ELR (cell line): ENCODE results near the gene MYB.
"Not testable (repeated sequence)": the region's sequence is repeated elsewhere in the genome, so short reads cannot be mapped to it uniquely, and the experiment has no call there.

Source experiments
- DNase-seq: peaks from one replicate; pipeline ENCODE4 v3.0.0-alpha.2; 2015; ENCODE audit warnings: low read depth

MYB gene

GRCh38 chr6:135180542-135181332 lies at the start of gene MYB:
MYB (plus strand) TSS chr6:135181308; CDS start chr6:135181514, 206 bp downstream.
- DNase-seq: peak; percentile 78

- DNase-seq: no peak
These were observed 48.3 kb upstream of the MYB start for GRCh38 chr6:135132776-135133175.

- no peak for DNase-seq
These were observed 45.3 kb upstream of the MYB start for GRCh38 chr6:135135835-135136234.

GRCh38 chr6:135137826-135138225 lies 43.3 kb upstream of the MYB start:
- DNase-seq: no peak

- DNase-seq: no peak
These were observed 39.9 kb upstream of the MYB start for GRCh38 chr6:135141182-135141581.

- no peak for DNase-seq
These were observed 39.4 kb upstream of the MYB start for GRCh38 chr6:135141728-135142127.

- DNase-seq: not testable (repeated sequence)
These were observed 38.9 kb upstream of the MYB start for GRCh38 chr6:135142232-135142631.

- DNase-seq: no peak
These were observed 36.4 kb upstream of the MYB start for GRCh38 chr6:135144673-135145062.

GRCh38 chr6:135145063-135145800 lies 35.9 kb upstream of the MYB start:
- DNase-seq: peak; percentile 64

- peak; percentile 83 for DNase-seq
These were observed 34.8 kb upstream of the MYB start for GRCh38 chr6:135146162-135146934.

- peak; percentile 8 for DNase-seq
These were observed 33.2 kb upstream of the MYB start for GRCh38 chr6:135147637-135148592.

GRCh38 chr6:135148889-135149288 lies 32.2 kb upstream of the MYB start:
- no peak for DNase-seq

- DNase-seq: no peak
These were observed 31.7 kb upstream of the MYB start for GRCh38 chr6:135149376-135149775.

- not testable (repeated sequence) for DNase-seq
These were observed 30.6 kb upstream of the MYB start for GRCh38 chr6:135150481-135150880.

- not testable (repeated sequence) for DNase-seq
These were observed 27.0 kb upstream of the MYB start for GRCh38 chr6:135154125-135154524.

- DNase-seq: peak; percentile 7
These were observed 22.7 kb upstream of the MYB start for GRCh38 chr6:135158397-135158796.

GRCh38 chr6:135159531-135159930 lies 21.6 kb upstream of the MYB start:
- peak; percentile 44 for DNase-seq

- no peak for DNase-seq
These were observed 19.4 kb upstream of the MYB start for GRCh38 chr6:135161411-135162395.

GRCh38 chr6:135162678-135163439 lies 18.2 kb upstream of the MYB start:
- peak; percentile 57 for DNase-seq

- DNase-seq: no peak
These were observed 17.7 kb upstream of the MYB start for GRCh38 chr6:135163440-135163738.
